SU-DHL-6 (cell line): ENCODE measurements around the gene EPHB1.

ENCODE experiments used
- EZH2phosphoT487 ChIP-seq: fragments of 200-600 bp; sonication (generic), shearing (Covaris generic); conservative IDR thresholded peaks from 2 replicates; pipeline ENCODE4 v1.6.1; 2018; ENCODE audit warnings: mild to moderate bottlenecking, antibody characterized with exemption, low read length, moderate library complexity, mixed read lengths
- TF ChIP-seq, protein P1 (sequence below): fragments of 200-600 bp; sonication (generic); IDR thresholded peaks from one replicate; pipeline ENCODE4 v1.5.1; 2017; ENCODE audit warnings: antibody characterized with exemption, mild to moderate bottlenecking, low read length, moderate library complexity; ENCODE audit not compliant: insufficient read depth, poor library complexity, severe bottlenecking

DNA sequence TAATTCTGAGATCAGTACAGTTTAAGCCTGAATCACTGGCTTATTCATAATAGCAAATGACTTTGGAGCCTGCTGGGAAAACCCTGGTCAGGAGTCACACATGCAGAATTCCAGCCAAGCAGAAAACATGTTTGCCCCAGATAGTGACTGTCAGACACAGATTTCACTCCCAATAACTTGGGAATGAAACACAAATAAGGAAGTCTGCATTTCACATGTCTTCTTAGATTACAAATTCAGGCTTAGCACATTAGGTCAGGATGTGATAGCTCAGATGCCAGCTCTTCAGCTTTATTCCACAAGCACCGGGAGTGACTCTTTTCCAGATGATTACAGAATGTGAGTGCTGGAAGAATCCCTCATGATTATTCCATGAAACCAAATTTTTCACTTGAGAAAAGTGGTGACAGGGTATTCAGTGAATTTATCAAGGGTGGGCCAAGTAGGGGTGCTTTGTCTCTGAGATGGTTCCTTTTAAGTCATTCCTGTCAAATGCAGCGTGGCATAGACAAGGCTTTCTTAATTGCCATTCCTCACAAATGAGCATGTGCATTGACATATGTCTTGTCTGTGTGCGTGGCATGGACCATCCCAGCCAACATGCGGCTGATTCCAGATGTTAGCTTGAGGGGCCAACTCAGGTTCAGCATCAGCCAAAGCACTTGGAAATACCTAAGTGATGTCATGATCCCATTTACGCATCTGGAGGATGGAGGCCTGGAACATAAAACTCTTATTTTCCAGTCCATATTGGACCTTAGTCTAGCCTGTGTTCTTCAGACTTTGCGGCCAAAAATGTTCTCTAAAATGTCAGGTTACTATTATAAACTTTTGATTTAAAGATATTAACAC, 191.0 kb downstream of the EPHB1 start:
- TF ChIP-seq, protein P1, sequence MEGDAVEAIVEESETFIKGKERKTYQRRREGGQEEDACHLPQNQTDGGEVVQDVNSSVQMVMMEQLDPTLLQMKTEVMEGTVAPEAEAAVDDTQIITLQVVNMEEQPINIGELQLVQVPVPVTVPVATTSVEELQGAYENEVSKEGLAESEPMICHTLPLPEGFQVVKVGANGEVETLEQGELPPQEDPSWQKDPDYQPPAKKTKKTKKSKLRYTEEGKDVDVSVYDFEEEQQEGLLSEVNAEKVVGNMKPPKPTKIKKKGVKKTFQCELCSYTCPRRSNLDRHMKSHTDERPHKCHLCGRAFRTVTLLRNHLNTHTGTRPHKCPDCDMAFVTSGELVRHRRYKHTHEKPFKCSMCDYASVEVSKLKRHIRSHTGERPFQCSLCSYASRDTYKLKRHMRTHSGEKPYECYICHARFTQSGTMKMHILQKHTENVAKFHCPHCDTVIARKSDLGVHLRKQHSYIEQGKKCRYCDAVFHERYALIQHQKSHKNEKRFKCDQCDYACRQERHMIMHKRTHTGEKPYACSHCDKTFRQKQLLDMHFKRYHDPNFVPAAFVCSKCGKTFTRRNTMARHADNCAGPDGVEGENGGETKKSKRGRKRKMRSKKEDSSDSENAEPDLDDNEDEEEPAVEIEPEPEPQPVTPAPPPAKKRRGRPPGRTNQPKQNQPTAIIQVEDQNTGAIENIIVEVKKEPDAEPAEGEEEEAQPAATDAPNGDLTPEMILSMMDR: no peak
- TF ChIP-seq EZH2phosphoT487: no peak
